NCI-H1417 treated with DMSO at 0.1 percent for 48 hours (cell line): Measurements from ENCODE around the gene PNPLA7.

ENCODE experiments used
- DNase-seq: peaks from one replicate; lab custom pipeline; 2025; lab: John Stamatoyannopoulos, UW

Gene PNPLA7

GRCh38 chr9:137449931-137450538 lies 100.2 kb downstream of the PNPLA7 start:
- no peak for DNase-seq

DNA sequence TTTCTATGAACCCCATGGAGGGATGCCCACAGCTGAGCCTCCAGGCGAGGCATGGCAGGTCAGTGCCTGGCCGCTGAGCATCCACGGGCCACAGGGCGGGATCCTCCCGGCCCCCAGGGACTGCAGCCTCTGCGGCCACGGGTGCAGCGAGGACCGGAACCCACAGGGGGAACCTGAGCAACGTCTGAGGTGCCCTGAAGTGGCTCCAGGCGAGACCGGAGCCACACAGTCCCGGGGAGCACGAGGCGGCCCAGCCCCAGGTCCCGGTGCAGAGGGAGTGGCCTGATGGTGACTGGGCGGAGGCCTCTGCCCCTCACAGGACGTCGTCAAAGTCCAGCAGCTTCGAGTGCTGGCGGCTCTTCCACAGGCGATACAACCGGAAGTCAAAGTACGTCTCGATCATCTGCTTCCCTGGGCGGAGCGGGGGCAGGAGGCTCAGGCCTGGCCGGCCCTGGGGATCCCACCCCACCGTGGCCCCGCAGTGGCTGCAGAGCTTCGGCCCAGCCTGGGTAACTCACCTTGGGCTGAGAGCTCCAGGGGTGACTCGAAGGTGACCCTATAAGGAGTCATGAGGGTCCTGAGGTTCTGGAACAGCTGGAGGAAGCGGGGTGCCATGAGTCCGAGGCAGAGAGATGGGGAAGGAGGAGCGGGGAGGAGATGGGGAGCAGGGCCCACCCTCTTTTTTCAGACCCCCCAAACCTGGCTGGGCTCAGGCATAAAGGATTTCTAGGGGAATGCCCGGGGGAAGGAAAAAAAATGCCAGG lies 100.9 kb downstream of the PNPLA7 start:
- no peak for DNase-seq

DNA sequence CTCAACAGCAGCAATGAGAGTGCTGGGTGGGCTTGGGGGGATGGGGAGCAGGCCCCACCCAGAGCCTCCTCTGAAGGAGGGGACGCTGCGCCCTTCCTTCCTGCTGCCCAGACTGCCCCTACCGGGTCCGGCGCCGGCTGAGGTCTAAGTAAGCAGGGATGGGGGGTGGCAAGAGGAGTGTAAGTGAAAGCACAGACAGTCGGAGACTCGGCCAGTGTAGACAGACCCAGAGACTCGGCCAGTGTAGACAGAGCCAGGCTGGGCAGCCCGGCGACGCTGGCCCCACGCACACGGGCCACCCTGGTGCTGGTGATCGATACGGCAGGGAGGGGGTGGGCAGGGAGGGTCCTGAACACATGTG lies 101.6 kb downstream of the PNPLA7 start:
- DNase-seq, result no peak

DNA sequence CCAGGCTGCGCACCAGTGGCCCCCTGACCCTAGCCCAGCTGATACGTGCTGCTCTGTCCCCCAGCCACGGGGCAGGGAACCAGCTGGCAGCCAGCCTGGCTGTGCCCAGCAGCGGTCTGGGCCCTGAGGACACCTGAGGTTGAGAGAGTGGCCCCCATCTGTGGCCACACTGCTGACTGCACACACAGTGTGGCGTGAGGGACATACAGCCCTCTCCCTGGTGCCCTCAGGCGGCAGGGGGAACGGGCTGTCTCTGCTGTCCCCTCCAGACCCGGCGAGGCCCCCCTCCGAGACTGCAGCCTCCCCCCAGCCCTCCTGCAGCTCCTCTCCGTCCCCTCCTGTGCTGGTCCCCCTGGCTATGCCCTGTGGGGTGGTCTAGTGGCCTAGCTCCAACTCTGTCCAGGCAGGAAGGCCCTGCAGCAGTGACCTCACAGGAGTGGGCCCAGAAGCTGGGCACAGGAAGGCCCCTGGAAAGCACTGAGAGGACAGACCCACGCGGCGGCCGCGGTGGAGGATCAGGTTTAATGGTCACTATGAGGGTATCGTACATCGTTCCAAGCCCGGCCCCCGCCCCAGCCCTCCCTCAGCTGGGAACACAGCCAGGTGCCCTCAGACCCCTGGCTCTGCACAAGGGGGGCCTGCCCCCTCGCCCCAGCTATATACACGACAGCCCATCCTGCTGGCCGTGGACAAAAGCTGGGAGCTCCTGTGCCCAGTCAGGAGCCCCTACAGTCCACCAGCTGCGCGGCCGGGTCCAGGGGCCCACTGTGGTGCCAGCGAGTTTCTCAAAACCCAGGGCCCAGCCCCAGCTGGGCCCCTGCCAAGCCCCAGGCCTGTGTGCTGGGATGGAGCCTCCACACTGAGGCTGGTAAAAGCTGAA lies 102.2 kb downstream of the PNPLA7 start:
- no peak for DNase-seq

DNA sequence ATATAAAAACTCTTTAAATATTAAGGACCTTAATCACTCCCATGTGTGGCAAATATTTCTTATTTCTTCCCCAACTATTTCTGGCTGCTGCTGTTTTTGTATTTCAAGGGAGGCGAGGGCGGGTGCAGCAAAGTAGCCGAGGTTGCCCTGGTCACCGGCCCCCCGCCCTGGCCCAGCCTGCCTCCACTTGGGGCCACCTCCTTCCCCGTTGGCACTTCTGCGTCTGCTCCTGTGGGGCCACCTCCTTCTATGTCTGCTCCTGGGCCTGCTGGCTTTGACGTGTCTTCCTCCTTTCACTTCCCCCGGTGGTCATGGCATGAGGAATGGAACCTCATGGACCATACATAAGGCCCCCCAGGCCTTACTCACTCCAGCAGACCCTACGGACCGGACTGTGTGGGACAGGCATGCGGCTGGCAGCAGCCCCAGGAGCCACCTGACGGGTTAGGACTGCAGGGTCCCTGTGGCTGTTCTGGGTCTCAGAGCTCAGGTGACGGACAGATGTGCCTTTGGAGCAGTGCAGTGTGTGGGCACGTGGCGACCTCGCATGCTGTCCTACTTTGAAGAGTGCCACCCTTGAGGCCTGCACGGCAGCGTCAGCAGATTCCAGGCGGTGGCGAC lies 103.2 kb downstream of the PNPLA7 start:
- no peak for DNase-seq

DNA sequence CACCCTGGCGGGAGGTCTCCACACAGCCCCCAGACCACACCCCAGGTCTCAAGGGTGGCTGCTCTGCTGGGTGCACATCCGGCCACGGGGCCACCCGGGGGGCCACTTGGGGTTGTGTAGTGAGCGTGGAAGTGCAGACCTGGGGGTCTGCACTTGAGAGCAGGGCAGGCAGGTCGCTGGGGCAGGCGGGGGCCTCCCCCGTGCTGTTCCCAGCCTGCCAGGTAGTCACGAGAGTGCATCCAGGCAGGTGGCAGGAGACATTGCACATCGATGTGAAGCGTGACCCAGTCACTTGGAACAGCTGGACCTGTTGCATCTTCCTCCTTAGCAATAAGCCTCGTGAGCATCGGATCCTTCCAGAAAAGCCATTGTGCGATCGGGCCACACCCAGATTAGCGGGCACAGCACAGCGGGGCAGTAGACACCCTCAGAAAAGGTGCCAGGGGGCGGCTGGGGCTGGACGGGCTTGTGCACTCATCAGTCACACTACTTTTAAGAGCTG lies 104.2 kb downstream of the PNPLA7 start:
- DNase-seq, result no peak

DNA sequence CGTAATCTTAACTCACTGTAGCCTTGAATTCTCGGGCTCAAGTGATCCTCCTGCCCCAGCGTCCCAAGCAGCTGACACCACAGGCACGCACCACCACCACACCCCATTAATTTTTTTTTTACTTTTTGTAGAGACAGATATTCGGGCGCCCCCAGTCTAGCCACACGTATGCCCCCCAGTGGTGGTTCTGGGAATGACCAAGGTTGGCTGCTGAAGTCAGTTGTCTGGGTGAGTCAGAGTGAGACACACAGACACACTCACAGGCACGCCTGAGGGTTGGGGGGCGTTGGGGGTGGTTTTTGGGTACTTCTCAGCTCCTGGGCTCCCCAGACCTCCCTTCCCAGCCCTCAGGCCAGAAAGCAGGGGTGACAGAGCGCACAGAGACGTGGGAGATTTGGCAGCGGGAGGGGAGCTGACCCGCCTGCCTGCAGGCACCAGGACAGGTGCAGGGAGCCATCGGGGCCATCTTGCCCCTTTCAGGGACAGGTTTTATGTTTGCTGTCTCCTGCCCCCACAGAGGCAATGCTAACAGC lies 104.9 kb downstream of the PNPLA7 start:
- no peak for DNase-seq

GRCh38 chr9:137444106-137444790 lies 106.0 kb downstream of the PNPLA7 start:
- no peak for DNase-seq

GRCh38 chr9:137441935-137442321 lies 108.3 kb downstream of the PNPLA7 start:
- no peak for DNase-seq

- no peak for DNase-seq
Measured at GRCh38 chr9:137441289-137441934, 108.8 kb downstream of the PNPLA7 start, which contains the start of gene ENTPD8. Gene ENTPD8, minus strand, starts transcription at chr9:137441357. Its CDS starts 3,072 bp downstream, at chr9:137438285.

GRCh38 chr9:137439158-137439714 lies 111.0 kb downstream of the PNPLA7 start:
- no peak for DNase-seq

- DNase-seq, result no peak
Measured at GRCh38 chr9:137438591-137439157, 111.5 kb downstream of the PNPLA7 start.

GRCh38 chr9:137437691-137438590 lies 112.3 kb downstream of the PNPLA7 start:
- no peak for DNase-seq

DNA sequence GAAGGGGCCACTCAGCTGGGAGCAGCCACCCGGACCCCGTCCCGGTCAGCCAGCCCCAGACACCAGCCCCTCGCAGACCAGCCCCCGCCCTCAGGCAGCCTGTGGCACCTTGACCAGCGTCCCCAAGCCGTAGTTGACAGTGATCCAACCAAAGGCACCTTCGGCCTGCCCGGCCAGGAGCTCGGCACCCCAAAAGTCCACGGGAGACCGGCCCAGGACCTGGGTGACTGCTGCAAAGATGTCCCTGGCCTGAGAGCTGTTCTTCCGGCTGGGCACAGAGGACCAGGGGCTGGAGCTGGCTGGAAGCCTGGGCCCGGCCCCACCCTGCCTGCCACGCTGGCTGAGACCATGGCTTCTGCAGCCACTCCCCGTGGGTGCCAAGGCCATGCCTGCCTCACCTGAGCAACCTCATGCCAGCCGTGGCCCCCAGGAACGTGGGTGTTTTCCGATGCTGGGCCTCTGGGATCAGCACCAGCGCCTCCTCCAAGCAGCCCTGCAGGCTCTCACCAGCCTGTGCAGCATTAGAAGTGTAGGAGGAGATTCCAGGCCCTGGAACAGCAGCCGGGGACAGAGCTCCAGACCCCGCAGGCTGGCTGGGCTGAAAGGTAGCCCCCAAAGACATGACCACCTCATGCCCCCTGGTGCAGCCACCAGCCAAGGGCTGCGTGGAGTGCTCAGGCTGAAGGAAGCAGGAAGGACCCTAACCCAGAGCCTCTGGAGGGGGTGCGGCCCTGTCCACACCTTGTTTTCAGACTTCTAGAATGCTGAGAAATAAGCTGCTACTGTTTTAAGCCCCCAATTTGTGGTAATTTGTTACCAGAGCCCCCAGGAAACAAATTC lies 113.2 kb downstream of the PNPLA7 start:
- DNase-seq, result no peak

DNA sequence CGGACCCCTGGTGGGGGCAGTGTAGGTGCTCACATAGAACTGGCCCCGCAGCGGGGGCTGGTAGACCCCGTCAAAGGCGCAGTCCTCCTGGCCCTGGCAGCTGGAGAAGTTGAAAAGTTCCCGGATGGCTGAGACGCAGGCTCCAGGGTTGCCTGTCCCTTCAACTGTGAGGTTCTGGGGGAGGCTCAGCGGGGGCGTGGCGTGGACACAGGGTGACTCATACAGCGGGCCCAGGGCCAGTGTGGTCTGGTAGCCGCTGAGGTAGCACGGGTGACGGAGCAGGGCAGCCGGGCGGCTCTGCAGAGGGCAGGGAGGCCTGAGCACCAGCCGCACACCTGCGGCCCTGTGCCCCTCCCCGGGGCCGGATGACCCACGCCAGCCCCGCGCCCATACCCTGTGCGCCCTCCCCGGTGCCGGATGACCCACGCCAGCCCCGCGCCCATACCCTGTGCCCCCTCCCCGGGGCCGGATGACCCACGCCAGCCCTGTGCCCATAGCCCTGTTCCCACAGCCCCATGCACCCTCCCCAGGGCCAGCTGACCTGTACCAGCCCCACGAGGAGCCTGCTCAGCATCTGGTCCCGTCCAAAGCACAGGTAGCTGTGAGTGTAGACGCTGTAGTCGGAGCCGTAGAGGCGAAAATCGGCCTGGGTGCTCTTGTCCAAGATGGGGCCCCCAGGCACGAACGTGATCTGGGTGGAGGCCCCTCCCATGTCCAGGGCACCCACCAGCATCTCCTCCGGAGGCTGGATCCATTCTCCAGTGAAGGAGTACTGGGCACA lies 114.0 kb downstream of the PNPLA7 start:
- DNase-seq, result no peak

DNA sequence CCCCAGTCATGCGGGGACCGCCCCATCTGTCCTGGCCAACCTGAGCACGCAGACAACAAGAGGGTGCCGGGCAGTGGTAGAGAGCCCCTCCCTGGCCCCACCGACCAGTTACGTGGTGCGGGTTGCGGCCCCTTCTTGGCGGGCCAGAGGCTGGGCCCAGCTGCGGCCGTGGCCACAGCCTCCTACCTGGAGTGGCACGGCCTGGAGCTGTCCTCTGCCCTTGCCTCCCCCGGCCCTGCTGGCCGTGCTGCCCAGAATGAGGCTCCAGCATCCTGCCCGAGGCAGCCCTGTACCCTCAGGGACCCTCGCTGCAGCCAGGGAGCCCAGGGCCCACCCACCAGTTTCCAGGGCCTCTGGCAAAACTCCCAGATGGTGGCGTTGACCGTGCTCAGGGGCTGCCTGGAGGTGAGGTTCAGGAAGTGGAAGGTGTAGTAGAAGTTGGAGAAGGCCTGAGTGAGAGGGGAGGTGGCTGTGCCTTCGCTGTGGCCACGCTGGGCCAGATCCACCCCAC lies 114.8 kb downstream of the PNPLA7 start:
- DNase-seq, result no peak
